HG02610 (cell line): ENCODE measurements around the gene BPIFB6.

ENCODE experiments used
- ATAC-seq: cut with Tn5 transposase; IDR thresholded peaks from one replicate; pipeline ENCODE4 v1.9.1; 2021; ENCODE audit warnings: mild to moderate bottlenecking, moderate library complexity; ENCODE audit not compliant: unreplicated experiment

BPIFB6 gene

DNA sequence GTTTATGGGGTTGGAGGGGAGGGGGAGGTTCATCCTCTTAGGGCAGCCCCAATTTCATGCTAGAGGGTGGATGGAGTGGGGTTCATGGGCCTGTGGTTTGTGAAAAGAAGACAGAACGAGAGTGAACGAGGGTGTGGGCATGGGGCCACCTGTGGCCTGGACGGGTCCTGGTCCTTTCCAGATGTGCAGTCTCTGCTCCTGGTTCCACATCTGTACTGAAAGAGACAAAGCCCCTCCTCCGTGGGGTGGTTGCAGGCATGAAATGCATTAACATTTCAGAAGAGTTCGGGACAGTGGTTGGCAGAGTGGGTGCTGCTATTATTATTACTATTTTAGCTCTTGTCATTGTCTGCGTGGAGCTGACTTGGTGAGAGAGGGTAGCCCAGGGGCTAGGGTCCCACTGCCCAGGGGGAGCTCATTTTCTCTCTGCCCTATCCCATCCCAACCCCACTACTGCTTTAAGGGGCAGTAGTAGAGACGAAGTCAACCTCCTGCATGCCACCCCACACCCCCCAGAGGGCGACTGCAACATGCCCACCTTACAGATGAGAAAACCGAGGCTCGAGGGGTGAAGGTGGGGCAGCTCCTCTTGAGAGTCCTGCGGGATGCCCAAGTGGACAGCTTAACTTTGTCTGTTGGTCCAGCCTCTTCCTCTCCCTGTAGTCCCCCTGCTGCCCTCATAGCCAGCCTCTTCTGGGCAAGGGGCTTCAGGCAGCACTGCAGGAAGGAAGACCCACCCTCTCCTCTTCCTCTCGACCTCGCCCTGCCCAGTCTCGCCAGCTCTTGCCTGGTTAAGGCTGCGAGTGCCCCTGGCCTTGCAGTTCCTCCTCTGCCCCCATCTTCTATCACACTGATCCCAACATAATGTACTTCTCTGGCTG lies 15.5 kb upstream of the BPIFB6 start:
- ATAC-seq = no peak

DNA sequence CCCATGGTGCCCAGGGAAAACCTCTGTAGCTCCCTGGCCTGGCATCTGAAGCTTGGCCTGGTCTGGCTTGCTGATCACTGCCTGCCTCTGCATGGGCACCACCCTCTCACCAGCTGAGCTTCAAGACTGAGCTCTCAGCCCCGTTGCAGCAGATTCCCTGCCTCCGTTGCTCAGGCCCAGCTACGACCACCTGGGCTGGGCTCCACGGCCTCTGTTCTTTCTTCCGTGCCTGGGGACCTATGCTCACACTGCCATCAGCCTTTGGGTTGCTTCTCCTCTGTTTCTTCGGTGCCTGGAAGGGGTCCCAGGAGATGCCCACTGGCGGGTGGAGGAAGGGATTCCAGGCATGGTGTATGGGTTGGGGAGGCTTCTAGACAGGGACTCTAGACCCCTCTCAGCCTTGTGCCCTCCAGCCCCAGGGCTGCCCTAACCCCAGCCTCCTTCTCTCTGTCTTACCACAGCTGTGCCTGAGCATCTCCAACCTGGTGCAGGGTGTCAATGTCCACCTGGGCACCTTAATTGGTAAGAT lies 14.8 kb upstream of the BPIFB6 start:
- ATAC-seq = no peak

DNA sequence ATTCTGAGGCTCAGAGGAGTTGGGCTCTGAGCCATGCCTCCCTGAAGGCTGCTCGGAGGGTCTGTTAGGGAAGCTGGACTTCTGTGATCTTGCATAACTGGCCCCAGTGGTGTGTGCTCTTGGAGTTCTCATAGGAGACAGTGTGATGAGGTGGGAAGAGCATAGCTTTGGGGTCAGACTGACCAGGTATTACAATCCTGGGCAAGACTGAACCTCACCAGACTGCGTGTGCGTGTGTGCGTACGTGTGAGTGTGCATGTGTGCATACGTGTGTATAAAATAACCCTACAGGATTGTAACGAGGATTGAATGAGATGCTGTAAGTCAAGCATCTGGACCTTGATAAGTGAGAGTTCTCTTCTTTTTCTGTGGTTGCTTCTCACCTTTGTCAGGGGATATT lies 13.9 kb upstream of the BPIFB6 start:
- no peak for ATAC-seq

DNA sequence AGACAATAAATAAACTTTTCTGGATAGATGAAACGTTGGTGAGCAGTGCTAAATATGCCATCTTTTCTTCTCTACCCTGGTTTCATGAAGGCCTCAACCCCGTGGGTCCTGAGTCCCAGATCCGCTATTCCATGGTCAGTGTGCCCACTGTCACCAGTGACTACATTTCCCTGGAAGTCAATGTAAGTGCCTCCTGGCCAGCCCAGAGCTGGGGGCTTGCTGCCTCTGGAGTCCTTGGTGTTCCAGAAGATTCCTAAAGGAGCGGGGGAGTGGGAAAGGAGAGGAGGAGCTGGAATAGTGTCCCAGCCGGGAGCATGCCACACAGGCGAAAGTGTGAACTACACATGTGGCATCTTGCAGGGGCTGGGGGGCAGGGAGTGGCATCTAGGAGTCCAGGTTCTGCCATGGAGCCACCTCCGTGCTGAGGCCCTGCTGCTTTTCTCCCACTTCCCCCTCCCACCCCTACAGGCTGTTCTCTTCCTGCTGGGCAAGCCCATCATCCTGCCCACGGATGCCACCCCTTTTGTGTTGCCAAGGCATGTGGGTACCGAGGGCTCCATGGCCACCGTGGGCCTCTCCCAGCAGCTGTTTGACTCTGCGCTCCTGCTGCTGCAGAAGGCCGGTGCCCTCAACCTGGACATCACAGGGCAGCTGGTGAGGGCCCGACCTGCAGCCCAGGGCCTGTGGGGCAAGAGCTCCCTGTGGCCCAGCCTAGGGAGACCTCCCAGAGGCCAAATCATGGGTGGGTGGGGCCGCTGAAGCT lies 13.1 kb upstream of the BPIFB6 start:
- no peak for ATAC-seq

DNA sequence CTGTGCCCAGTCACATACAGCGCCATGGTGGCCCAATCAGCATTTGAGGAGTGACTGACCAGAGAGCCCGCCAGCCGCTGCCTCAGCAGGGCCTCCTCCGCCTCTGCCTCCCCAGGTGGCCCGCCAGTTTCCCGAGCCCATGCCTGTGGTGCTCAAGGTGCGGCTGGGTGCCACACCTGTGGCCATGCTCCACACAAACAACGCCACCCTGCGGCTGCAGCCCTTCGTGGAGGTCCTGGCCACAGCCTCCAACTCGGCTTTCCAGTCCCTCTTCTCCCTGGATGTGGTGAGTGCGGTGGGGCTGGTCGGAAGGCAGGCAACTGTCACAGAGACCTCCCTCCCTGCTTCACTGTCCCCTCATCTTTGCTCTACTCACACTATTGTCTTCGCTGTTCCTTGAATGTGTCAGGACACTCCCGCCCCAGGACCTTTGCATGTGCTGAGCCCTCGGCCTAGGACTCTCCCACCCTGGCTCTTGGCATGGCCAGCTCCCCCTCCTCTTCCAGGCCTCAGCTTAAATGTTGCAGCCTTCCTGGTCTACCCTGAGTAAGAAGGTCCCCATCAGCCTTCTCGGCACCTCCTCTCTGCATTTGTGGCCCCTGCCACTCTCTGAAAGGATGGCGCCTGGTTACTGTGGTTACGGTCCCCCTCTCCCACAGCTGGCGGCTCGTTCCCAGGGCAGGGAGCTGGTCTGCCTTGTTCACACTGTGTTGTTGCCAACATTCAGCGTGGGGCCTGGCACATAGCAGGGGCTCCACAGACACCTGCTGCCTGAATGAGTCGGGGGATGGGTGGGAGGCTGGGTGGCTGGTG lies 11.8 kb upstream of the BPIFB6 start:
- ATAC-seq = no peak

DNA sequence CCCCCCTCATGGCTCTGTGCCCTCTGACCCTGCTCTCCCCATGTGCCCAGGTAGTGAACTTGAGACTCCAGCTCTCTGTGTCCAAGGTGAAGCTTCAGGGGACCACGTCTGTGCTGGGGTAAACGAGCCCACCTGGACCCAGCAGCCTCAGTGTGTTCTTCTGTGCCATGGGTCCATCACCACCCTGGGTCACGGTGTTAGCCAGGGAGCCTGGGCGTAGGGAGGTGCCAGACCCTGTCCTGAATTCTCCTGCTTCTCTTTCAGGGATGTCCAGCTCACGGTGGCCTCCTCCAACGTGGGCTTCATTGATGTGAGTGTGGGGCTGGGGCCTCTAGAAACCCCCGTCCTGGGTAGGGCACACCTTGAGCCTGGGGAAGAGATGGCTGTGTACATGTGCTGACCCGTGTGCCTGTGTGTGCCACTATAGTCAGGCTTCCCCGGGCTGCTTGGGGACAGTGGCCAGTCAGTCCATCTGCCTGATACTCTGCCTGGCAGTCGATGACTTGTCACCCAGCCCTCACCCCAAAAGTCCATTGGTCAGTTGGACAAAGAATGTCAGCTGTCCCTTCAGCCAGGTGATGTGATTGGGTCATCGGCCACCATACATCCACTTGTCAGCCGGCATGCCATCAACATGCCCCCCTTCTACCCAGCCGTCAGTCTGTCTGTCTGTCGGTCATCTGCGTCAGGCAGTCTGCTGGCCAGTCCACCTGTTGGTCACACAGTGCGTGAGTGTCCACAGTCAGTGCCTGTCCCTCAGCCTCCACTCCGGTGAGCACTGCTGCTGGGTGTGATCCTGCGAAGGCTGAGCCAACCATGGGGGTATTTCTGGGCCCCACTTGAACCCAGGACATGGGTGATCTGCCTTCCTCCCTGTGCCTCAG lies 10.9 kb upstream of the BPIFB6 start:
- ATAC-seq = no peak

DNA sequence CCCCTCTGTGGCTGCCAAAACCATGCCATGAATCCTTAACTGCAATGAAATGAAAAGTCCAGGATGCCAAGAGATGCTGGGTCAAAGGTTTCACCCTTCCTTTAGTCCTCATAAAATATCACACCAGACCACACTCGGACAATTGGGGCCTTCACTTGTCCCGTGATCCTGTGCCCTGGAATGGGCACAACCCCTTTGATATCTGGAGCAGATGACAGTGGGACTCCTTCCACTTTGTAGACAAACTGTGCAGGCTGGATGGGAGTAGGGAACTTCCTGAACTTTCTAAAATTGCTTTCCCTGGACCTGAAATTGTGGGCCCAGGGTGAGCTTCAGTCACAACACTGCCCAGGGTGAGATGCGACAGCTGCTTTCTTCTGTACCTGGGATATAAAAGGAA lies 9.6 kb upstream of the BPIFB6 start:
- no peak for ATAC-seq

DNA sequence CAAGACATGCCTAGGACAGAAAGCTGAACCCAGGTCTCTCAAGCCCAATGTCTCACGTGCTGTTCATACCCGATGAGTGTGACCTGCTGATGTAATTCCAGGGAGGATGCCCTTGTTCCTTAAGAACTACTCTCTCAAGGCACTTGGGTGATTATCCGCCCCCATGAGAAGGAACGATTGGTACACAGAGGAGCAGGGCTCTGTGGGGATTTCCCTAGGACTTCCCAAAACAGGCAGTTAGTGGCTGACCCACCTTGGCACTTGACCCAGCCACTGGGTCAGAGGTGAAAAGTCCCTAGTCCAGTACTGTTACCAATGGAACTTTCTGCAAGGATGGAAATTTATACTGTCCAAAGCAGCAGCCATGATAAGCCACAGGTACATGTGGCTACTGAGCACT lies 9.2 kb upstream of the BPIFB6 start:
- no peak for ATAC-seq

DNA sequence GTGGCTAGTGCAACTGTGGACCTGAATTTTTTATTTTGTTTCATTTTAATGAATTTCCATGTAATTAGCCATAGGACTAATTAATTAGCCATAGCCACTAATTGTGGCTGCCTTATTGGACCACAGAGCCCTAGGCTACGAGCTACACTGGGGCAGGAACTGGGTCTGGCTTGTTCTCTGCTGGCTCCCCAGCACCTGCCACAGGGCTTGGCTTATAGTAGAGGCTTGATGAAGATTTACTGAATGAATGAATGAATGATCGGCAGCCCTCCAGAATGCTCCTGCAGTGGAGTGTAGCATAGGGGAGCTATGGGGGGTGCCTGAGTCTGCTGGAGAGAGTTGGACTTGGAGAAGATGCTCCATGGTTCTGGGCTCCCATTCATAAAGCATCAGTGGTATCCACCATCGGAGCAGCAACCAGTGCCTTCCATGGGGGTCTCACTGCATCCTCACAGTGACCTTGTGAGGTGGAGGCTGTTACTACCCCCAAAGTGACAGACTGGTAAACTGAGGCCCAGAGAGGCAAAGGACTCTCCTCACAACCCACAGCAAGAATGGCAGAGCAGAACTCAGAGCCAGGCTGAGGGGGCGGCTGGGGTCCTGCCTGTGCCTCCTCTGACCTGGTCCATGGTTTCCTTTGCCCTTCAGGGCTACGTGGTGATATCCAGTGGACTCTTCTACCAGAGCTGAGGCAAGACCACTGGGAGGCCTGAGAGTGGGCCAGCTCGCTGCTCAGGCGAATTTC lies 8.6 kb upstream of the BPIFB6 start:
- no peak for ATAC-seq

DNA sequence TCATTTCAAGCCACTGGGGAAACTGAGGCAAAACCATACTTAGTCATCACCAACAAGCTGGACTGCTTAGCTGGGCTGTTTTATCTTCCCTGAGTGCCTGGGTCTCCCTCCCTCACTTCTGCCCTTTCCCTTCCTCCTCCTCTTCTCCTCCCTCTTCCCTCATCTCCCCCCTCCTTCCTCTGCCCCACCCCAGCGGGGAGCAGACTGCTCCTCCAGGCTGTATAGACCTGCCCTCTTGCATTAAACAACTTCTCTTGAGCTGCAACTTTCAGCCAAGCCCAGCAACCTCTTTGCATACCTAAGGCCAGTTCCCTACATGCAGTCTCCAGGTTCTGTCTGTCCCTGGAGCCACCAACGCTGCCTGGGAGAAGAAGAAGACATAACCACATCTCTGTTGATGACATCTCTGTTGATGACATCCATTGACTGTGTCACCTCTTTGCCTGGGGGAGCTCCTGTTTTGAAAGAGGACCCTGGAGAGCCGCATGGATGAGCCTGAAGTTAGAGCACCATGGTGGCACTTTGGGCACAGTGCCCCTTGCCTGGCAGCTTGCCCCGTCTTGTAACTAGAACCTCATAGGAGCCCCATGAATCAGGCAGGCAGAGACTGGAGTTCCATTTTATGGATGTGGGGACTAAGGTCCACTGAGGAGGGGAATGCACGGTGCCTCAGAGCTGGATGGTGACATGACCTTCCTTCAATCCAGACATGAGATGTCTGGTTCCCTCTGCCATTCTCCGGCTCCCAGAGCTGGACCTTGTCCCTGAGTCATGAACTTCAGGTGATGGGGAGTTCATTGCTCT lies 7.8 kb upstream of the BPIFB6 start:
- no peak for ATAC-seq

DNA sequence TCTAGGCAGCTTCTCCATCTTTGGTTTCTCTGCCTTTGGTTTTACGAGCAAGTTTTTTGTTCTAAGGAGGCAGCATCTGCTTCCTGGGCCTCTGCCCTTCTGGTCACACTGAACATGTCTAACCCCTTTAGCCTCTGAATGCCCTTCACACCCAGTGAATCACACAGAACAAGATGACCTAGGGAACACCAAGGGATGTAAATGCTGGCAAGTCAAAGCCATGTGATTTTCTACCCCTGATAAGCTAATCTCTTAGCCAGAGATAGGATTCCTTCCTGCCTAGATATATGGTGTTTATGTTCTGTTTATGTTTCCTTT lies 7.2 kb upstream of the BPIFB6 start:
- ATAC-seq = no peak

DNA sequence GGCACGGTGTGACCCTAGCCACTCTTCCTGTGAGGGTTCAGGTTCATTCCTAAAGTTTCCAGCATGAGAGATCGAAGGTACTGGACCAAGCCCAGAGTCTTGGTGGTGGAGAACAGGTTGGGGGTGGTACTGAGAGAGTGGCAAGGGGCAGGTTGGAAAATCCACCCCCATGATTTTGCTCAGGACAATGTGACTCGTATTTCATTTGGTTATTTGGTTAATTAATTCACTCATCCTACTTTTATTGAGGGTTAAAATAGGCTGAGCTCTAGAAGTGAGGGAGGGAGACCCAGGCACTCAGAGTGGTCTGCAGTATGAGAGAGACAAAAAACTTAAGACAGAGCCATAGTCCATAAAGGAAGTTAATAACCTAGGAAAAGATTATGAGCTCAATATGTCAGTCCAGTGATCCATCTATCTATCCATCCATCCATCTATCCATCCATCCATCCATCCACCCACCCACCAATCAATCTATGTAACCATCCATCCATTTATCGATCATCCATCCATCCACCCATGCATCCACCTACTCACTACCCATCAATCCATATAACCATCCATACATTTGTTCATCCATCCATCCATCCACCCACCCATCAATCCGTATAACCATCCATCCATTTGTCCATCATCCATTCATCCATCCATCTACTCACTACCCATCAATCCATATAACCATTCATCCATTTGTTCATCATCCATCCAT lies 6.7 kb upstream of the BPIFB6 start:
- ATAC-seq = no peak

DNA sequence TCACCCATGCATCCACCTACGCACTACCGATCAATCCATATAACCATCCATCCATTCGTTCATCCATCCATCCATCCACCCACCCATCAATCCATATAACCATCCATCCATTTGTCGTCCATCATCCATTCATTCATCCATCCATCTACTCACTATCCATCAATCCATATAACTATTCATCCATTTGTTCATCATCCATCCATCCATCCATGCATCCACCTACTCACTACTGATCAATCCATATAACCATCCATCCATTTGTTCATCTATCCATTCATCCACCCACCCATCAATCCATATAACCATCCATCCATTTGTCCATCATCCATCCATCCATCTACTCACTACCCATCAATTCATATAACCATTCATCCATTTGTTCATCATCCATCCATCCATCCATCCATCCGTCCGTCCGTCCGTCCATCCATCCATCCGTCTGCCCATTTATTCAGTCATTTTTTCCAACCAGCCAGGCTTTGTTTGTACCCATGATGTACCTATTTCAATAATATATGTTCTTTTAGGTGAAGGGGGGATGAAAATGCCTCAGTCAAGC lies 6.1 kb upstream of the BPIFB6 start:
- no peak for ATAC-seq

DNA sequence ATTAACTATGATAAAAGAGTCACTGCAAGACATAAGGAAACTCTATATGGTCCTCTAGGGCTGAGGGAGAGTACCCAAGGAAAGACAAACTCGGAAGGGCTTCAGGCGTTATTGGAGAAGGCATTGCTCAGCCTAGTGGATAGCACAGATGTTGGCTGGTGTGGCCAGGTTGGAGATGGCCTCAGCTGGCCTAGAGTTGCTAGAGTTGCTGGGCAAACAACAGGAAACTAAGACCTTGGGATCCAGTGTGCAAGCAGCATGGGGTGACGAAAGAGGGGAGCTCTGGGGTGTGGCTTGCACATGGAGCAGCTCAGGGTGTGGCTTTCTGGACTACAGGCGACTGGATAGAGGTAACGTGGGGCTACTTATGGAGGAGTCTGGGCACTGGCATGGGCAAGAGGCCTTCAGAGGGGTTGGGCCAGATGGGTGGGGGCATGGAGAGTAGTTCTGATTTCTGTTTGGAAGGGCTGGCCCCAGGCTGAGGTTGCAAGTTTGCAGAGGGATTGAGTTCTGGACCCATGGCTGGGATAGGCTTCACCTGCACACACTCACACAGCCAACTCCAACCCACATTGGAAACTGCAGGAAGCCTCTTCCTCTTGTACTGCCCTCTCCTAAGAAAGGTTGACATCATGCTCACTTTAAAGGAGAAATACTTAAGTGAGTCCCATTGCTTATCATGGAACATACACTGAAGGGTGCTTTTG lies 5.2 kb upstream of the BPIFB6 start:
- no peak for ATAC-seq

DNA sequence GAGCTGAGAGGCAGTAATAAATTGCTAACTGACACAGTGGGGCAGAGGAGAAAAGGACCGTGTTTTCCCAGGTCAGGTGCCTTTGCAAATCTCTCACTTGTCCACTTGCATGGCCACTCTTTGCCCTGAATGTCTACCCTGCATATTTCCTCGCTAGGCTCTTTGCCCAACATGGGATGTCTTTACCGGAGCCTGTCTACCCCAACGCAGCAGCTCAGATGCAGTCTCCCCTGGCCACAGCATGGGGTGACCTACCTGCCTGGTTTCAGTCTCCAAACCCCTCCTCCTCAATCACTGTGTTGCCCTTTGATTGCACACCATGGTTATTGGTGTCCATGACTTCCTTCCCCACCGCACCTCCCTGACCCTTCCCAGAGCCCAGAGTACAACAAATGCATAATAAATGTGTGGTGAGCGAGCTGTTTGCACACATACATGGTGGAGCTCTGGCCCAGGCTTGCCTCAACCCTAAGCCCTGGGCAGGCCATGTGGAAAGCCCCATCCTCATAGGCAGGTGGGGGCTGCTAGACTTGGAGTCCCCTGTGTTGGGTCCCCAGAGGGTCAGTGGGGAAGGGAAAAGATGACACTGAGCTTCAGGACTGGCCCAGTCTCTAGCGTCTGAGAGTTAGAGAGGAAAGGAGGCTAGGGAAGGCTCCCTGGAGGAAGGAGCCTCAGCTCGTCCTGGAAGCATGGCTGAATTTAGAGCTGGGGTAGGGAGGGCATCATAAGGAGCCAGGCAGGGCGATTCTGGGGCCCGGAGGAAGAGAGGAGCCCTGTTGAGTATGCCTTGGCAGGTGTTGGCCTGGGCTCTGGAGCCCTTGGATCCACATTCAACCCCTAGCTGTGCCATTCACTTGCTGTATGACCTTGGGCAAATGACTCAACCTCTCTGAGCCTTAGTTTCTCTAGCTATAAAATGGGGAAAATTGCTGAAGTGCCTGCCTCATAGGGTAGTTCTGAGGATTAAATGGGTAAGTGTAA lies 4.4 kb upstream of the BPIFB6 start:
- ATAC-seq = no peak
